H1 (cell line): ENCODE measurements around the gene BTBD9. TPM values are rescaled to one million over a fixed set of nuclear protein-coding genes. Genes with fewer than 3 reads are reported as not detected.

Experiments used
- EZH2 ChIP-seq: fragments of 200-600 bp; sonication (generic); IDR thresholded peaks from 2 replicates; pipeline ENCODE4 v1.7.1; 2012; ENCODE audit warnings: low read depth, mild to moderate bottlenecking, moderate library complexity, low read length, inconsistent platforms; ENCODE audit not compliant: severe bottlenecking
- HDAC2 ChIP-seq, 2 experiments: fragments of 300-600 bp in 1 of 2; sonication (generic) in 1 of 2; IDR thresholded peaks; 2 replicates each; pipeline ENCODE4 v1.6.1; 2011 to 2012; ENCODE audit warnings: low read depth in 2 of 2, low read length in 2 of 2, mild to moderate bottlenecking in 2 of 2, moderate library complexity in 2 of 2, borderline replicate concordance in 1 of 2, inconsistent platforms in 1 of 2
- MAFK ChIP-seq: IDR thresholded peaks from 2 replicates; pipeline ENCODE4 v1.6.1; 2012; ENCODE audit warnings: low read depth, mild to moderate bottlenecking, improper control_type of control experiment, low read length
- SIRT6 ChIP-seq: IDR thresholded peaks from one replicate; pipeline ENCODE4 v1.7.1; 2012; ENCODE audit warnings: low read length, inconsistent platforms
- SP2 ChIP-seq: IDR thresholded peaks from 2 replicates; pipeline ENCODE4 v1.6.1; 2012; ENCODE audit warnings: mild to moderate bottlenecking, low read length, inconsistent platforms
- polyA plus RNA-seq, 7 experiments: library from polyadenylated mRNA; depleted of rRNA in 3 of 7; stranded (reverse) in 5 of 7; unstranded in 2 of 7; fragments of >200 nt in 5 of 7; fragments of 200-250 nt in 2 of 7; gene quantifications; 1 replicate in 5 of 7; 2 replicates in 1 of 7; 4 replicates in 1 of 7; pipeline versions ENCODE4 v1.2.1 to v1.2.3, GENCODE V29; 2011 to 2013; ENCODE audit warnings: missing spikeins in 2 of 7, mixed read lengths in 2 of 7
- total RNA-seq: library from RNA; stranded (reverse); fragmentation: NEBNext Ultra II Directional; extraction: Animal tissue kit (Norgen Biotek cat#: 25700); gene quantifications from 2 replicates; pipeline ENCODE4 v1.2.1, GENCODE V29; 2021
- TF ChIP-seq, protein P1 (sequence below): IDR thresholded peaks from 2 replicates; pipeline ENCODE4 v1.6.1; 2011; ENCODE audit warnings: low read length, improper control_type of control experiment

BTBD9 gene
- total and polyA plus RNA-seq, 2 of the 8 experiments (the other 6 are each of a cell fraction or from before 2014, with no cell fraction given): 0.92 to 4.1 TPM

- TF ChIP-seq HDAC2 (IDR thresholded peaks at IDR 0.05; ENCODE audit: borderline replicate concordance in 1 of 2, low read depth in 2 of 2, low read length in 2 of 2): no peak
- no peak for TF ChIP-seq EZH2
- TF ChIP-seq MAFK: no peak
- TF ChIP-seq, protein P1, sequence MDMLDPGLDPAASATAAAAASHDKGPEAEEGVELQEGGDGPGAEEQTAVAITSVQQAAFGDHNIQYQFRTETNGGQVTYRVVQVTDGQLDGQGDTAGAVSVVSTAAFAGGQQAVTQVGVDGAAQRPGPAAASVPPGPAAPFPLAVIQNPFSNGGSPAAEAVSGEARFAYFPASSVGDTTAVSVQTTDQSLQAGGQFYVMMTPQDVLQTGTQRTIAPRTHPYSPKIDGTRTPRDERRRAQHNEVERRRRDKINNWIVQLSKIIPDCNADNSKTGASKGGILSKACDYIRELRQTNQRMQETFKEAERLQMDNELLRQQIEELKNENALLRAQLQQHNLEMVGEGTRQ: no peak
- no peak for TF ChIP-seq SIRT6
- TF ChIP-seq SP2: no peak
Measured at GRCh38 chr6:38353310-38354036, 286.3 kb downstream of the BTBD9 start (continued).
